ENCODE data around the gene SLC38A9.
A peak's percentile ranks its signal among the peaks of the same experiment; 100 is the strongest.

DNA sequence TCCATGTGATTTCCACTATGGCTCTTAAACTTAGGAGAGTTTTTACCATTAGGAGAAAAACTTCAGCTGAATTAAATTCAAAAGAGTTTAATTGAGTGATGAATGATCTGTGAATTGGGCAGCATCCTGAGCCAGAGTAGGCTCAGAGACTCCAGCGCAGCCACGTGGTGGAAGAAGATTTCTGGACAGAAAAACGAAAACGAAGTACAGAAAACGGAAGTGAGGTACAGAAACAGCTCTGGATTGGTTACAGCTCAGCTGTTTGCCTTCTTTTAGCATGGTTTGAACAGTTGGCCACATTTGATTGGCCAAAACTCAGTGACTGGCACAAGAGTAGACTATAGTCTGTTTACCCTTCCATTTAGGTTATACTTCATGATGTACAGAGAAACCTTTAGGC is 108.2 kb downstream of the SLC38A9 start:
- TF ChIP-seq, protein P1, sequence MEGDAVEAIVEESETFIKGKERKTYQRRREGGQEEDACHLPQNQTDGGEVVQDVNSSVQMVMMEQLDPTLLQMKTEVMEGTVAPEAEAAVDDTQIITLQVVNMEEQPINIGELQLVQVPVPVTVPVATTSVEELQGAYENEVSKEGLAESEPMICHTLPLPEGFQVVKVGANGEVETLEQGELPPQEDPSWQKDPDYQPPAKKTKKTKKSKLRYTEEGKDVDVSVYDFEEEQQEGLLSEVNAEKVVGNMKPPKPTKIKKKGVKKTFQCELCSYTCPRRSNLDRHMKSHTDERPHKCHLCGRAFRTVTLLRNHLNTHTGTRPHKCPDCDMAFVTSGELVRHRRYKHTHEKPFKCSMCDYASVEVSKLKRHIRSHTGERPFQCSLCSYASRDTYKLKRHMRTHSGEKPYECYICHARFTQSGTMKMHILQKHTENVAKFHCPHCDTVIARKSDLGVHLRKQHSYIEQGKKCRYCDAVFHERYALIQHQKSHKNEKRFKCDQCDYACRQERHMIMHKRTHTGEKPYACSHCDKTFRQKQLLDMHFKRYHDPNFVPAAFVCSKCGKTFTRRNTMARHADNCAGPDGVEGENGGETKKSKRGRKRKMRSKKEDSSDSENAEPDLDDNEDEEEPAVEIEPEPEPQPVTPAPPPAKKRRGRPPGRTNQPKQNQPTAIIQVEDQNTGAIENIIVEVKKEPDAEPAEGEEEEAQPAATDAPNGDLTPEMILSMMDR (IDR thresholded peaks at IDR 0.05; ENCODE audit: low read depth, low read length): peak; percentile 28
- TF ChIP-seq EZH2phosphoT487 (IDR thresholded peaks at IDR 0.05; ENCODE audit: low read depth): no peak

Measured in OCI-LY3 (cell line).